Stimulated activated CD8-positive, alpha-beta memory T cell treated with anti-CD3 and anti-CD28 coated beads, Interleukin-4, amount 100 ng/mL, for 24 hours (primary cell): ENCODE measurements around the gene CNGA1.
"Not testable (repeated sequence)": the region's sequence is repeated elsewhere in the genome, so short reads cannot be mapped to it uniquely, and the experiment has no call there.

Source experiments
- DNase-seq: peaks from one replicate; pipeline ENCODE4 v3.0.0-alpha.2; 2020; ENCODE audit warnings: low read depth

CNGA1 gene

DNA sequence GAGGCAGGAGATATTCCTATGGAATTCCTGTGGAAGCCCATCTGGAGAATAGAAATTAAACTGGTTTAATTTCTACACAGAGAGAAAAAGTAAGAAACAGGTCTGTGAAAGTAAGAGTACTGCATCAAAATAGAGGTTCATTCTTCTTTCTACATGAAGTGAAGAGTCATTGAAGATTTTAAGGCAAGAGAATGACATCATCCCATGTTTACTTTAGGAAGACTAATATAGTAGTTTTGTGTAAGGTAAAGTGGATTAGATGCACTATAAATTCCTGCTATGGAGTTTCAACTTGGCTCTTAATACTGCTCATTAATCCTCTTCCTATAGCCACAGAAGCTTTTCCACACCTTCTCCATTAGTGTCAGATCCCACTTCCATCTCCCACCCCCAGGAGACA lies 47.6 kb downstream of the CNGA1 start:
- DNase-seq, result no peak

GRCh38 chr4:47954677-47955076 lies 61.8 kb downstream of the CNGA1 start:
- DNase-seq, result no peak

DNA sequence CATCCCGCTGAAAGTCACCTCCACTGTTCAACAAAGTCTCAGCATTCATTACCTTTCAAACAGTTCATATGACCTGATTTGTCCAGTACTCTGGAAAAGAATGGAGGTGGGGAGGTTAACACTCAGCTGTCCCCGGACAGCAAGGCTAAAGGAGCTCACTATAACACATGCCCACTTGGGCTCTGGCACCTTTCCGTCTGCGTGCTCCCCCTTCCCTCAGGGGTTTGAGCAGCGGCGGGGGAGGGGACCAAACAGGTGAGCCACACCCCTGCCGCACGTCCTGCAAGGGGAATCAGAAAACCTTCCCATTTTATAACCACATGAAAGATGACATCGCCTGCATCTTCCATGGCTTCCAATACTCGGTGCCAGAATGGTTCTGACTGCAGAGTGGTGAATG lies 62.2 kb downstream of the CNGA1 start:
- no peak for DNase-seq

DNA sequence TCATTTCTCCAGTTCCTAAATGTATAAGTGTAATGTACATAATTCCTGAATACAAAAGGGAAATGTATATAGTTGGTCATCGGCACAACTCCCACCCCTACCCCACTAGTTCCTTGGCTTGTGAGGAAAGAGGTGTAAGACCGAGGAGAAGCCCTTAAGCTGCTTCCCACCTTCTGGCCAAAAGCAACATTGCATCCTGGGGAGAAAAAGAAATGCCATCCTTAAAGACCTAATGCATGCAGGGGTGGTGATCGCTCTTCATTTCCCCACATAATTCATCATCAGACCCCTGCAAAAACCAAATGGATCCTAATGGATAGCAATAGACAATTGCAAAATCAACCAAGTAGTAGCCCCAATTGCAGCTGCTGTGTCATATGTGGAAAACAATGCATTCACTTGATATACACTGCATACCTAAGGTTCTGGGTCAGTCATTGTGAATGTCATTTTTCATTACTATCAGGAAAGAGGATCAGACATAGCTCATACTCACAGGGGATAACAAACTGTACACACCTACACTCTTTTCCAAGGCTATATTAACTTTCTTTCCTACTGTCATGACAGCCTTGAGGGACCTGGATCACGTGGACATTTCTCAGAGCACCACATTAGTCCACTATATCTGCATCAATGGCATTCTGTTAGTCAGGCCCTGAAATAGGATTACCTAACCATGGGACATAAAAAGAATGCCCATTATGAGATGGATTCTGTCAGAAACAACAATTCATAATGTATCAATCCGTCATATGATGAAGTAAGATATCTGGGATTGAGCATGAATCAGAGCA lies 70.4 kb downstream of the CNGA1 start:
- no peak for DNase-seq

- DNase-seq, result no peak
These were observed 74.2 kb downstream of the CNGA1 start for GRCh38 chr4:47942081-47942819.

DNA sequence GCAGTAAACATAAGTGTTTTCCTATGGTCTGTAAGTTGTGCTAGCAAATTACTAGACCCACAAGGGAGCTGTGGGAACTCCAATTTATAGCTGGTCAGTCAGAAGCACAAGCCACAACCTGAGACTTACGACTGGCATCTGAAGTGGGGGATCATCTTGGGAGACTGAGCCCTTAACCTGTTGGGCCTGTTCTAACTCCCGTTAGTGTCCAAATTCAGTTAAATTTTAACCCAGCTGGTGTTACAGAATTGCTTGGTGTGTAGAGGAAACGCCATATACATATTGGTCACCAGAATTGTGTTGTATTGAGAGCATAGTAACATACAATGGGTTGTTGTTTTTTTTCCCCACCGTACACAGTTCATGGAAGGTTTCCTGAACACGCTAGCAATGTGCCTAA lies 77.0 kb downstream of the CNGA1 start:
- no peak for DNase-seq

- DNase-seq, result no peak
These were observed 80.1 kb downstream of the CNGA1 start for GRCh38 chr4:47936336-47936735.

DNA sequence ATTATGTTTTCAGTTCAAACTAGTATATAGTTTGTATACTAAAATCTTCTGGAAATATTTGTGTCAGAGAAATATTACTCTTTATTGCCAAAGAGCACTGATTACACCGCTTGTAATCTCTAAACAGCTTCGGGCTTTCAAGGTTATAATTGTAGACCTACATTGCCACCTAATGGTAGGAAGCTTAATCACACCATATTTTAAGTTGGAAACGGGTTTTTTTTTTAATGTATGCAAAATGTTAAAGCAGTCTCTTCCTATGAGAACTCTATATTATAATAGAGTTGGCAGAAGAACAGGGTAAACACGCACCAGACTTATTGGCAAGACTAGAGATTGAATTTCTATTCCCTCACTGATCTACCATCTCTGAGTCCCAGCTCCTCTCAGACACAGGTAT lies 82.6 kb downstream of the CNGA1 start:
- no peak for DNase-seq

DNA sequence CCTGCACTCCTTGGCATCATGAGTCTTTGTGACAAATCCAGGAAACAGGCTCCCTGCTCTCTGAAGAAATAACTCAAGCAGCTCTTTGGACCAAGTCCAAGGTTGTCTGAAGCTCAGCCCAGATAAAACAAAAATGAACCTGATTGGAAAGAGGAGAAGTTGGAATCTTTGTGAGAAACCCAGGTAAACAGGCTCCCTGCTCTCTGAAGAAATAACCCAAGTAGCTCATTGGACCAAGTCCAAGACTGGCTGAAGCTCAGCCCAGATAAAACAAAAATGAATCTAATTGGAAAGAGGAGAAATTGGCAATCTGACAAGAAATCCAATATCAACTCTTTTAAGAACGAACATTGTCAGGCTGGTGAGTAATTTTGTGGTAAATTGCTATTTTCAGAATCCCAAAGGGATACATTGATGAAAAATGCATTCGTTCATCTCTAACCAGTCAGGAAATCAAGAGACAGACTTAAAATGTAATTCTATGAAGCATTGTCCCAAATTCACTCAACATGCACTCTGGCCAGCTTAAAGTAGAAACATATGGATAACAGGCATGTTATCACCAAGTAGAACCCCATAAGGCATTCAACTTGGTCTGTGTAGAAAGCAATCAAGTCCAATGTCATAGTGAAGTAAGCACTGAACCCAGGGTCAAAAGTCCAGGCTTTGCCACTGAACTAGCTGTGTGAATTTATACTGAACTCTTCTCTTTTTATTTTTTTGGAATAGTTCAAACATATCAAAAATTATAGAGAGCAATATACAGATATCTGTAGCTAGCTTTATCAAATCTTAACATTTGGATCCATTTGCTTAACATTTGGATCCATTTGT lies 85.3 kb downstream of the CNGA1 start:
- no peak for DNase-seq

DNA sequence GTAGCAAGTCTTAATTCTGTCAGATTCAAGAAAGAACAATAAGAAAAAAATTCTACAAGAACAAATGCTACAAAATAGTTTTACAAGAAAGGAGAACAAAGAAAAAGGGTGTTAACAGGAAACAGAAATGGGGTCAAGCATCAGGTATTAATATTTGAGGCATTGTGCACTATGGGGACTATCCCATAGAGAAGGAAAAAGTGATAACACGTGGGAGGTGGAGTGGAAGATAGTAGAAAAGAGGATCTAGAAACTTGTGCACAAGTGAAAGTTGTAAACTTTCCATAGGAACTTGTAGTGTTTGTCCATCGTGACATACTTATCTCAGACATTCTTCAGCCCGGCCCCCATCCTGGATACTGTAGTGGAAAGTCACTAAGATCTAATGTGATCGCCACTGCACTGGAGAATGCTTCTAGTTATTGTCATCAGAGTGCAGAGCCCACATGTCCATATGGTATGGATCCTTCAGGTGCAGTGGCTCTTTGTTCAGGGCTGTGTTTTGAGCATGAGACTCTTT lies 86.7 kb downstream of the CNGA1 start:
- DNase-seq, result no peak

GRCh38 chr4:47926667-47927258 lies 89.7 kb downstream of the CNGA1 start:
- peak; percentile 13 for DNase-seq

GRCh38 chr4:47923261-47923608 lies 93.2 kb downstream of the CNGA1 start:
- not testable (repeated sequence) for DNase-seq

GRCh38 chr4:47922436-47923260 lies 93.8 kb downstream of the CNGA1 start:
- DNase-seq, result not testable (repeated sequence)

GRCh38 chr4:47917163-47917562 lies 99.3 kb downstream of the CNGA1 start:
- DNase-seq, result not testable (repeated sequence)

DNA sequence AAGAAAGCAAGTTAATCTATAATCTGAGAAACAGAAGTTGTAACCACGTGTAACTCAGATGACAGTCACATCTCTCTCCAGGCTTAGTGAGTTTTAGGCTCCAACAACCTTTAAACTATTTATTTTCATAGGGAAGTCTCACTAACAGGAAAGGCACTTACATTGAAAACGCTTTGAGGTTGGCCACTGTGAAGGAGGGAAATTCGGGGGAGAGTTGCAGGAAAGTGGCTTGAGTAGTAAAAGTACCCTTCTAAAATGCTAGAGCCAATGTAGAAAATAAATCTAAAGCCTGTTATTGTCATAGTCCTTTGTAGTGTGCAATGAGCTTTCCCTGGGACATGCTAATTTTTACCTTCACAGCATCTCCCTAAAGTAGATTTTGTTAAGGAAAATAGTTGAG lies 101.1 kb downstream of the CNGA1 start:
- DNase-seq, result no peak

- DNase-seq, result no peak
These were observed 101.6 kb downstream of the CNGA1 start for GRCh38 chr4:47914926-47915237.

- peak; percentile 93 for DNase-seq
These were observed 102.1 kb downstream of the CNGA1 start, which contains the start of gene NFXL1 for GRCh38 chr4:47914220-47914925. Gene NFXL1, minus strand, starts transcription at chr4:47914583. Its CDS starts 380 bp downstream, at chr4:47914203.

- DNase-seq, result peak; percentile 14
These were observed 102.6 kb downstream of the CNGA1 start for GRCh38 chr4:47913861-47914219.

DNA sequence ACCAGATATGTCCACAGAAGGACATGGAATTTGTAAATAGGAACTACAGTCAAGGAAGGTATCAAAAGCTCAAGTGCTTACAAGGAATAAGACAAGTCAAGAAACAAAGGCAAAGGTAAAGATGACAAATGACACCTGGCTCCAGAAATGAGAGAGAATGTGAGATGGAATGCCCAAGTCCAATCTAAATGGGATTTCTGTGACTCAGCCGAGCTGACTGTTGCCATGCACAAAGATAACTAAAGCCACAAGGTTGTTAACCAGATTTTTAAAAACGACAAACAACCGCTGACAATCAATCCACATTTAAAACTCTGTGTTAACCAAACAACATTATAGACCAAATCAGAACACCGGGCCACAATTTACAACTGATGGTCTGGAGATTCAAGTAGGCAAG lies 103.2 kb downstream of the CNGA1 start:
- no peak for DNase-seq

GRCh38 chr4:47907089-47907646 lies 109.3 kb downstream of the CNGA1 start:
- no peak for DNase-seq
